Peyer's patch (tissue), 4 donors: Measurements from ENCODE around the gene IPCEF1.

Experiments used
- CTCF ChIP-seq, 6 experiments: fragments of 450-650 bp in 4 of 6; fragments of 200-600 bp in 2 of 6; sonication (generic) in 1 of 6; IDR thresholded peaks; one replicate each; pipeline ENCODE4 v1.5.1; 2017 to 2019; ENCODE audit warnings: antibody characterized with exemption in 6 of 6, mild to moderate bottlenecking in 3 of 6, moderate library complexity in 1 of 6
- POLR2A ChIP-seq, 2 donors: fragments of 450-650 bp; IDR thresholded peaks; one replicate each; pipeline ENCODE4 v1.5.1; 2017; ENCODE audit warnings: antibody characterized with exemption in 2 of 2, mild to moderate bottlenecking in 2 of 2, moderate library complexity in 2 of 2

- TF ChIP-seq CTCF (IDR thresholded peaks at IDR 0.05), result no peak
- no peak for TF ChIP-seq POLR2A (IDR thresholded peaks at IDR 0.05)
These were observed 103.9 kb downstream of the IPCEF1 start for GRCh38 chr6:154252678-154253077.
